ENCODE data around the gene SLC25A48.

Gene SLC25A48

GRCh38 chr5:135901633-135902032, 67.2 kb downstream of the SLC25A48 start:
- Histone ChIP-seq H3K27me3 (replicated peaks; ENCODE audit: control insufficient read depth, insufficient read depth, low read length) (peaks cover 12% of the 10 kb centered on the region), H3K9me3 (ENCODE audit: control insufficient read depth, low read length) (peaks cover 6% of the 10 kb centered on the region), H3K36me3 (ENCODE audit: control insufficient read depth, insufficient read depth, low read length, severe bottlenecking) (no peaks in the 10 kb centered on the region), H3K4me1 (ENCODE audit: control insufficient read depth, insufficient read depth, low read length) (no peaks in the 10 kb centered on the region), H3K9ac (ENCODE audit: low read length) (no peak overlapping the region), H3K4me3 (ENCODE audit: low read length) (no peak overlapping the region)
- DNase-seq (ENCODE audit: low read depth), result no peak

DNA sequence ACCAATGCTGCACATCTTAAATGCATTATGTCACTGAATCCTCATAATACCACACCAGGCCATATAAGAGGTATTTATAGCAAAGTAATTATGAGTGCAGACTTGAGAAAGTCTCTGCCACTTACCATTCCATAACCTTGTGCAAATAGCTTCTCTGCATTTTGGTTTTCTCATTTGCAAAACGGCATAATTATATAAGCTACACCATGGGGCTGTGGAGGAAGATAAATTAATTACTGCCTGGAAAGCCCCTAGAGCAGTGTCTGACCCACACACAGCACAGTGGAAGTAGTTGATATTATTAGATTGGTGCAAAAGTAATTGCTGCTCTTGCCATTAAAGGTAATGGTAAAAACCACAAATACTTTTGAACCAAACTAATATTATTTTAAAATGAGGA, 70.7 kb downstream of the SLC25A48 start:
- H3K4me1 ChIP-seq (ENCODE audit: control insufficient read depth, insufficient read depth, low read length), result no peaks in the 10 kb centered on the region
- H3K9me3 ChIP-seq (ENCODE audit: control insufficient read depth, low read length), result no peaks in the 10 kb centered on the region
- no peak overlapping the region for H3K9ac ChIP-seq (ENCODE audit: low read length)
- H3K4me3 ChIP-seq (ENCODE audit: low read length), result no peak overlapping the region
- no peaks in the 10 kb centered on the region for H3K36me3 ChIP-seq (ENCODE audit: control insufficient read depth, insufficient read depth, low read length, severe bottlenecking)
- DNase-seq (ENCODE audit: low read depth), result no peak
- H3K27me3 ChIP-seq (replicated peaks; ENCODE audit: control insufficient read depth, insufficient read depth, low read length), result peaks cover 4% of the 10 kb centered on the region

GRCh38 chr5:135913713-135914626, 79.5 kb downstream of the SLC25A48 start:
- no peaks in the 10 kb centered on the region for H3K36me3 ChIP-seq (ENCODE audit: control insufficient read depth, insufficient read depth, low read length, severe bottlenecking)
- no peak overlapping the region for H3K4me3 ChIP-seq (ENCODE audit: low read length)
- H3K9me3 ChIP-seq (ENCODE audit: control insufficient read depth, low read length), result no peaks in the 10 kb centered on the region
- peaks cover 15% of the 10 kb centered on the region for H3K27me3 ChIP-seq (replicated peaks; ENCODE audit: control insufficient read depth, insufficient read depth, low read length)
- H3K9ac ChIP-seq (ENCODE audit: low read length), result no peak overlapping the region
- no peaks in the 10 kb centered on the region for H3K4me1 ChIP-seq (ENCODE audit: control insufficient read depth, insufficient read depth, low read length)
- DNase-seq (ENCODE audit: low read depth), result no peak

DNA sequence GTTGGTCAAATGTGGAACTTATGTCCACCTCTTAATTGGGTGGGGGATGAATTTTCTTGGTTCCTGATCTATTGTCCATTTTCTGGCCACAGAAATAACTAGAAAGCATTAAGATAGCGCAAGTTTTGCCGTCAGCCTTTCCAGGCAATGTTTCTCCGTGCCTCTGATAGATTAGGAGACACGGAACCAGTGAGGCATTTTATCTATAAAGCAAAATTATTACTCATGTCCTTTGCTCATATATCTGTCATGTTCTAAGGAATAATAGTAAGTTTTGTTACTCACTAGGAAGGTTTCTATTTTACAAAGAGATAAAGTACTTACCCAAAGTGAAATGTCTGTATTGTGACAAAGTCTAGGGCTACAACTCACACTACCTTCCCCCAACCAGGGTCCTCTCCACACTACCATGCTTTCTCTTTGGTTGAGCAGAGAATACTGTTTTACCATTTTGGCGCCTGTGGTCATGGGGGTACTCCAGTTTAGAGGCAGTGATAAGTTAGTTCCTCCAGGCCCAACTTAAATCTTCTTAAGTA, 81.1 kb downstream of the SLC25A48 start:
- Histone ChIP-seq H3K27me3 (replicated peaks; ENCODE audit: control insufficient read depth, insufficient read depth, low read length) (peaks cover 15% of the 10 kb centered on the region), H3K9ac (ENCODE audit: low read length) (no peak overlapping the region), H3K4me1 (ENCODE audit: control insufficient read depth, insufficient read depth, low read length) (no peaks in the 10 kb centered on the region), H3K4me3 (ENCODE audit: low read length) (no peak overlapping the region), H3K9me3 (ENCODE audit: control insufficient read depth, low read length) (no peaks in the 10 kb centered on the region), H3K36me3 (ENCODE audit: control insufficient read depth, insufficient read depth, low read length, severe bottlenecking) (no peaks in the 10 kb centered on the region)
- no peak for DNase-seq (ENCODE audit: low read depth)

- DNase-seq (ENCODE audit: low read depth), result no peak
- Histone ChIP-seq H3K36me3 (ENCODE audit: control insufficient read depth, insufficient read depth, low read length, severe bottlenecking) (no peaks in the 10 kb centered on the region), H3K4me3 (ENCODE audit: low read length) (no peak overlapping the region), H3K4me1 (ENCODE audit: control insufficient read depth, insufficient read depth, low read length) (peaks cover 11% of the 10 kb centered on the region), H3K27me3 (replicated peaks; ENCODE audit: control insufficient read depth, insufficient read depth, low read length) (peaks cover 8% of the 10 kb centered on the region), H3K9me3 (ENCODE audit: control insufficient read depth, low read length) (no peaks in the 10 kb centered on the region), H3K9ac (ENCODE audit: low read length) (no peak overlapping the region)
Observed at GRCh38 chr5:135916638-135917263, 82.3 kb downstream of the SLC25A48 start.

GRCh38 chr5:135920199-135920598, 85.7 kb downstream of the SLC25A48 start:
- peaks cover 14% of the 10 kb centered on the region for H3K4me1 ChIP-seq (ENCODE audit: control insufficient read depth, insufficient read depth, low read length)

DNA sequence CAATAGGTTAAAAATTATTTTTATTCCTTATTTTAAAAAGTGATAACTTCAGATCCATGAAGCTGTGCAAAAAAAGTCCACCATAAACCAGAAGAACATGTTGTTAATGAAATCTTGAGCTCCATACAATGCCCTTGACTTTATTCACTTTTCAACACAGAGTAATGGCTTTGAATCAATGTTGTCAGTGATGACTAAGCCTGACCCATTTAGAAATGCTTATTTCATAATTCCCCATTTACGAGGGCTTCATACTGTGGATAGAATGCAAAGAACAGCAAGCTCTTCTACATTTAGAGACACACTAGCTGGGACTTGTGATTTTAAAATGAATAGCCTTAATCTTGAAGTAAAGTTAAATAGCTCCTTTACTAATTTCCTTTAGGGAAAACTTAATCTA, 86.9 kb downstream of the SLC25A48 start:
- DNase-seq (ENCODE audit: low read depth), result peak; percentile 43
- peaks cover 14% of the 10 kb centered on the region for H3K4me1 ChIP-seq (ENCODE audit: control insufficient read depth, insufficient read depth, low read length)
- H3K9ac ChIP-seq (ENCODE audit: low read length), result no peak overlapping the region
- peaks cover 11% of the 10 kb centered on the region for H3K27me3 ChIP-seq (replicated peaks; ENCODE audit: control insufficient read depth, insufficient read depth, low read length)
- H3K36me3 ChIP-seq (ENCODE audit: control insufficient read depth, insufficient read depth, low read length, severe bottlenecking), result no peaks in the 10 kb centered on the region
- H3K9me3 ChIP-seq (ENCODE audit: control insufficient read depth, low read length), result no peaks in the 10 kb centered on the region
- H3K4me3 ChIP-seq (ENCODE audit: low read length), result no peak overlapping the region

More at GRCh38 chr5:135920199-135920598, 85.7 kb downstream of the SLC25A48 start:
- Histone ChIP-seq H3K9me3 (ENCODE audit: control insufficient read depth, low read length) (no peaks in the 10 kb centered on the region), H3K36me3 (ENCODE audit: control insufficient read depth, insufficient read depth, low read length, severe bottlenecking) (no peaks in the 10 kb centered on the region), H3K27me3 (replicated peaks; ENCODE audit: control insufficient read depth, insufficient read depth, low read length) (peaks cover 5% of the 10 kb centered on the region), H3K9ac (ENCODE audit: low read length) (no peak overlapping the region), H3K4me3 (ENCODE audit: low read length) (no peak overlapping the region)
- DNase-seq (ENCODE audit: low read depth), result no peak

- Histone ChIP-seq H3K9me3 (ENCODE audit: control insufficient read depth, low read length) (peaks cover 16% of the 10 kb centered on the region), H3K9ac (ENCODE audit: low read length) (no peak overlapping the region), H3K4me1 (ENCODE audit: control insufficient read depth, insufficient read depth, low read length) (no peaks in the 10 kb centered on the region), H3K4me3 (ENCODE audit: low read length) (peak overlapping the region; percentile 54), H3K36me3 (ENCODE audit: control insufficient read depth, insufficient read depth, low read length, severe bottlenecking) (no peaks in the 10 kb centered on the region), H3K27me3 (replicated peaks; ENCODE audit: control insufficient read depth, insufficient read depth, low read length) (peaks cover 32% of the 10 kb centered on the region)
- no peak for DNase-seq (ENCODE audit: low read depth)
Observed at GRCh38 chr5:135930029-135930948, 95.8 kb downstream of the SLC25A48 start.

GRCh38 chr5:135930949-135931295, 96.5 kb downstream of the SLC25A48 start:
- Histone ChIP-seq H3K9ac (ENCODE audit: low read length) (no peak overlapping the region), H3K4me1 (ENCODE audit: control insufficient read depth, insufficient read depth, low read length) (no peaks in the 10 kb centered on the region), H3K27me3 (replicated peaks; ENCODE audit: control insufficient read depth, insufficient read depth, low read length) (peaks cover 31% of the 10 kb centered on the region), H3K9me3 (ENCODE audit: control insufficient read depth, low read length) (peaks cover 16% of the 10 kb centered on the region), H3K4me3 (ENCODE audit: low read length) (peak overlapping the region; percentile 54), H3K36me3 (ENCODE audit: control insufficient read depth, insufficient read depth, low read length, severe bottlenecking) (no peaks in the 10 kb centered on the region)
- DNase-seq (ENCODE audit: low read depth), result no peak

DNA sequence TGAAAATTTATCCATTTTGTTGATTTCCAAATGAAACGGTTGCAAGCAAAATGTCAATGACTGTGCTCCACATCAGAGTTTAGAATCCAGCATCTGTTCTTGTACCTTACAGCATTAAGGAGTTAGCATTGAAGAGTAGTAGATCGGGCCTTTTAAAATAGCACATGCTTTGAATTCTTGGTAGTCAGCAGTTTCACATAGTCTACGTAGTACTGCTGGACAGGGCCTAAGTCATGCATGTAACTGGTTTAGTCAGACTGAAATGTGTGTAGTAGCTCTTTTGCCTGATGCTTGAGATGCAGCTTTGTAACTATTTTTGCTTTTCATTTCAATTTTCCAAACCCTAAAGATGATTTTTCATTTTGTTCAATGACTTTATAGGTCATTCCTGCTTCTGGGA, 100.5 kb downstream of the SLC25A48 start:
- H3K9ac ChIP-seq (ENCODE audit: low read length), result no peak overlapping the region
- no peak overlapping the region for H3K4me3 ChIP-seq (ENCODE audit: low read length)
- no peaks in the 10 kb centered on the region for H3K36me3 ChIP-seq (ENCODE audit: control insufficient read depth, insufficient read depth, low read length, severe bottlenecking)
- no peaks in the 10 kb centered on the region for H3K9me3 ChIP-seq (ENCODE audit: control insufficient read depth, low read length)
- peaks cover 19% of the 10 kb centered on the region for H3K27me3 ChIP-seq (replicated peaks; ENCODE audit: control insufficient read depth, insufficient read depth, low read length)
- peak; percentile 28 for DNase-seq (ENCODE audit: low read depth)
- no peaks in the 10 kb centered on the region for H3K4me1 ChIP-seq (ENCODE audit: control insufficient read depth, insufficient read depth, low read length)

All from adipocyte (in vitro differentiated cells).